Heart right ventricle (tissue), 16 donors: ENCODE measurements around the gene HOXA3. TPM values are rescaled to one million over a fixed set of nuclear protein-coding genes. Genes with fewer than 3 reads are reported as not detected.

Experiments used
- ATAC-seq, 8 donors: fragments of 200-7000 bp; cut with Tn5 transposase; one replicate each; pipeline ENCODE4 v1.9.1; 2020; ENCODE audit warnings: mild to moderate bottlenecking in 8 of 8, moderate library complexity in 8 of 8, moderate number of reproducible peaks in 1 of 8
- DNase-seq, 2 donors: peaks; one replicate each; pipeline ENCODE4 v3.0.0-alpha.2; 2020
- H3K27ac ChIP-seq, 10 donors: fragments of 200-600 bp; sonication (generic) in 2 of 10; one replicate each; pipeline versions ENCODE4 v1.5.0 to v1.8.0; 2020 to 2022; ENCODE audit warnings: mild to moderate bottlenecking in 3 of 10
- H3K27me3 ChIP-seq, 7 donors: fragments of 200-600 bp; one replicate each; pipeline ENCODE4 v1.8.0; 2021 to 2022; ENCODE audit warnings: mild to moderate bottlenecking in 2 of 7
- H3K36me3 ChIP-seq, 9 donors: fragments of 200-600 bp; sonication (generic) in 1 of 9; one replicate each; pipeline versions ENCODE4 v1.5.0 to v1.8.0; 2020 to 2022; ENCODE audit warnings: mild to moderate bottlenecking in 2 of 9
- H3K4me1 ChIP-seq, 9 donors: fragments of 200-600 bp; sonication (generic) in 1 of 9; one replicate each; pipeline versions ENCODE4 v1.5.0 to v1.8.0; 2020 to 2022; ENCODE audit warnings: mild to moderate bottlenecking in 4 of 9
- H3K4me3 ChIP-seq, 10 donors: fragments of 200-600 bp; sonication (generic) in 2 of 10; one replicate each; pipeline versions ENCODE4 v1.5.0 to v1.8.0; 2020 to 2022; ENCODE audit warnings: mild to moderate bottlenecking in 7 of 10, moderate library complexity in 2 of 10
- H3K9me3 ChIP-seq, 11 donors: fragments of 200-600 bp in 10 of 11; sonication (generic) in 2 of 11; one replicate each; pipeline versions ENCODE4 v1.5.0 to v1.8.0; 2013 to 2022; ENCODE audit warnings: mild to moderate bottlenecking in 2 of 11, control low read depth in 1 of 11, moderate library complexity in 1 of 11
- WGBS, 2 donors: extraction: QIAGEN DNeasy Blood & Tissue Kit; methylation state at CpG; one replicate each; pipeline ENCODE4 v1.1.7; 2013; ENCODE audit warnings: inconsistent platforms in 1 of 2; 5-methylcytosine and 5-hydroxymethylcytosine counted together
- intact Hi-C, 10 donors: fragments of 100-400 bp; cut with DNase I; formaldehyde crosslinking; loops; one replicate each; pipeline versions ENCODE4 v1.11.1 to v1.14.2; 2022
- polyA plus RNA-seq, 2 donors: library from polyadenylated mRNA; stranded (reverse); fragments of 200-250 nt; gene quantifications; one replicate each; pipeline ENCODE4 v1.2.3, GENCODE V29; 2013
- total RNA-seq, 10 donors: library from RNA; stranded (reverse); fragmentation: NEBNext Ultra II Directional in 3 of 10; extraction: Animal tissue kit (Norgen Biotek cat#: 25700) in 3 of 10; gene quantifications; one replicate each; pipeline versions ENCODE4 v1.2.1 to v1.2.4, GENCODE V29; 2021 to 2023
- TF ChIP-seq, protein P1 (sequence below), 9 donors: fragments of 200-600 bp; sonication (generic) in 2 of 9; IDR thresholded peaks; one replicate each; pipeline versions ENCODE4 v1.5.0 to v1.8.0; 2021 to 2022; ENCODE audit warnings: antibody characterized with exemption in 9 of 9, mild to moderate bottlenecking in 5 of 9, moderate library complexity in 1 of 9
- donor health status: Arrhythmogenic right ventricular cardiomyopathy.
- donor health status: ischemic (EF 13 %, LVEDD 7.1; RV severe dilation, severe dysfunction).
- donor health status: healthy with polysubstance abuse.
- donor health status: DM: no; HTN: yes; CAD: no.
- donor health status: DM: no; HTN: no; CAD: no.
- donor health status: ischemic (EF 25% LVEDD 6.9; RV normal size, moderate dysfunction).
- donor health status: ischemic (EF 25% LVEDD 5.7; RV mildly dilated, moderate dysfunction).
- donor health status: healthy.
- donor health status: DM: yes; HTN: yes; CAD: no.
- donor health status: Ischemic cardiomyopathy.
- donor health status: ischemic (EF 35%, LVEDD 5.7; RV mildly dilated, moderate dysfunction).
- donor health status: nonischemic (EF 11% LVEDD 7.7; RV severe dilation, severe dysfunction).
- donor health status: DM: yes; HTN: yes; CAD: no.
- donor health status: PGD.
- donor health status: ischemic (EF 29% LVEDD 5.4; RV normal size, mild dysfunction).
- donor health status: nonischemic (EF 23%, LVEDD 6.1; RV moderate dilation, normal function).

Gene HOXA3
- total and polyA plus RNA-seq, 12 donors, result 0.11 to 1.5 (median 0.24) TPM; not detected in 2

DNA sequence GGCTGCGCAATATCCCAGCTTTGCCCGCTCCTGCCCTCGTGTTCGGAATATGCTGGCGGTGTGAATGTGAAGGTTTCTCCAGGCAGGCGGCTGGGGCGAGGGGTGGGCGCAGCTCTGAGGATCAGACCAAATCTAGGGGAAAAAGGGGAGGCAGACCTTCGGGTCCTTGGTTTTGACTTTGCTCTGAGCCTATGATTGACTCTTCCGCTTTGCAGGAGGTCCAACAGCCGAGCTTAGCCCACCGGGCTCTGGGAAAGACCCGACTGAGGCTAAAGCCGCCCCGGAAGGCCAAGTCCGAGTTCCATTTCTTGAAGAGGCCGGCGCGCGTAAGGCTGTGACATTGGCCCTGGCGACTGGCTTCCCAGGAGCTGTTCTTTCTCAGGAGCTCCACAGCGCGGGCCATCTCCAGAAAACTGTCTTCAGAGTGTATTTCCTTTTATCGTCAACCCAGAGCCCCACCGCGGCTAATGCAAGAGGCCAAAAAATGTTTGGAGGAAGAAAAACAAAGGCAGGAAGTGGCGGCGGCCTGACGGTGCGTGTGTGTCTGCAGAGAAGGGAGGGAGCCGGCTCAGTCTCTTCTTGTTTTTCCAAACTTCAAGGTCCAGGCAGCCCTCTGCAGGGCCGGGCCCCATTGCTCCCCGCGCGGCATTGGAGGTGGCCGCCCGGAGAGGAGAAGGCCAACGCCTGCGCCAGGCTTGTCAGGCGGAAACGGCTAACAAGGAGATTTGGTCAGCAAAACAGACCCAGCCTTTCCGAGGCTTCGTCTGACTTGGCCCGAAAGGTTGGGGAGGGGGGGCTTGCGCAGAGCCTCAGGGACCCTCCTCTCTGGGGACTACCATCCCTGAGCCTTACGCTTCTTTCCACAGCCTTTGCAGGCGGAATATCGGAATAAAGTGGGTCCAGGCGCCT lies 36.3 kb upstream of the HOXA3 start:
- no peaks in the 10 kb centered on the region for H3K36me3 ChIP-seq
- no peak for DNase-seq
- no peaks in the 10 kb centered on the region for H3K9me3 ChIP-seq
- TF ChIP-seq, protein P1, sequence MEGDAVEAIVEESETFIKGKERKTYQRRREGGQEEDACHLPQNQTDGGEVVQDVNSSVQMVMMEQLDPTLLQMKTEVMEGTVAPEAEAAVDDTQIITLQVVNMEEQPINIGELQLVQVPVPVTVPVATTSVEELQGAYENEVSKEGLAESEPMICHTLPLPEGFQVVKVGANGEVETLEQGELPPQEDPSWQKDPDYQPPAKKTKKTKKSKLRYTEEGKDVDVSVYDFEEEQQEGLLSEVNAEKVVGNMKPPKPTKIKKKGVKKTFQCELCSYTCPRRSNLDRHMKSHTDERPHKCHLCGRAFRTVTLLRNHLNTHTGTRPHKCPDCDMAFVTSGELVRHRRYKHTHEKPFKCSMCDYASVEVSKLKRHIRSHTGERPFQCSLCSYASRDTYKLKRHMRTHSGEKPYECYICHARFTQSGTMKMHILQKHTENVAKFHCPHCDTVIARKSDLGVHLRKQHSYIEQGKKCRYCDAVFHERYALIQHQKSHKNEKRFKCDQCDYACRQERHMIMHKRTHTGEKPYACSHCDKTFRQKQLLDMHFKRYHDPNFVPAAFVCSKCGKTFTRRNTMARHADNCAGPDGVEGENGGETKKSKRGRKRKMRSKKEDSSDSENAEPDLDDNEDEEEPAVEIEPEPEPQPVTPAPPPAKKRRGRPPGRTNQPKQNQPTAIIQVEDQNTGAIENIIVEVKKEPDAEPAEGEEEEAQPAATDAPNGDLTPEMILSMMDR (IDR thresholded peaks at IDR 0.05), result no peak
- WGBS, 2 donors, result 3 to 5% methylated on average over 49 of the region's 49 CpGs
- H3K27ac ChIP-seq, result no peak overlapping the region
- ATAC-seq, result peak in 4 of 8 donors; percentile 8 to 40 (median 28)
- peak overlapping the region; percentile 5 to 39 (median 20) for H3K4me3 ChIP-seq
- intact Hi-C loops, result no loop called here
- H3K4me1 ChIP-seq, result peaks cover 17 to 65% (median 42%) of the 10 kb centered on the region in 9 donors
- peaks cover 76 to 100% (median 100%) of the 10 kb centered on the region in 7 donors for H3K27me3 ChIP-seq

DNA sequence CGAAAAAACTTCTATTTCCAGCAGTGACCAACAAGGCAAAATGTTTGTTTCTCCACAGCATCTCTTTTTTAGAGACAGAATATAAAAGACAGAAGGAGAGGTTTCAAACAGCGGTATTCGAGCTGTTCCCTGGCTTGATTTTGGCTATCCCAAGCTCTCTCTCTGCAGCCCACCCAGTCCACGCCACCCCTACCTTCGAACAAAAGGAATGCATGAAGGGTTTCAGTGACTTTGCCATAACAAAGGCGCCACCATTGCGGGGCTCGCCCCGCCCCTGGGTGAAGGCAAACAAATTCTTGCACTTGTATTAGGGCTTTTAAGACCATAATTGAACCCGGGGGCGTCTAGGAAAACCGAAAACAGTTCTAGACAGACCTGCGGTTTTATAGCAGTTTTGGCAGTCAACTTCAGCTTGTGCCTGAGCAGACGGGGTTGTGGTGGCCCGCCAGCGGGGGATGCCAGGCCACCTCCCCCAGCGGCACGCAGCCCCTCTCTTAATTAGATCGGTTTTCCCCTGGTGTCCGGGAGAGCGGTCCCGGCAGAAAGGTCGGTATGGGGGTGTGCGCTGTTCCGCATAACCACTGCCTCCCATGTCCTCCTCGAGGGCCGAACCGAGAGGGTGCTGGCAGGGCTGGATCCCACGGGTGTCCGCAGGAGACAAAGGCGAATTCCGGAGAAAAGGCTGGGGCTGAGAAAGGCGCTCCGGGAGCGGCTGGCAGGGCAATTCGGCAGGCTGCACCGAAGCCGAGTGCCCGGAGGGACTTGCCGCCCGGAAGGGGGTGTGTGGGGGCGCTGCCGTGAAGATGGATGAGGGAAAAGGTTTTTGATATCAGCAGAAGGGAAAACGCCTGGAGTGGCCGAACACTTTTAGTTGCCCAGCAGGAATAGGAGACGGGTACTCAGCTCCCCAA lies 35.3 kb upstream of the HOXA3 start:
- ATAC-seq, result no peak
- Histone ChIP-seq H3K9me3 (no peaks in the 10 kb centered on the region), H3K36me3 (no peaks in the 10 kb centered on the region), H3K4me3 (peak overlapping the region in 5 of 10 donors; percentile 8 to 39 (median 23)), H3K27ac (no peak overlapping the region), H3K27me3 (peaks cover 75 to 100% (median 100%) of the 10 kb centered on the region in 7 donors), H3K4me1 (peaks cover 12 to 64% (median 40%) of the 10 kb centered on the region in 9 donors)
- intact Hi-C loops, result no loop called here
- TF ChIP-seq, protein P1 (IDR thresholded peaks at IDR 0.05), result no peak
- WGBS, 2 donors, result 5 to 7% methylated on average over 46 of the region's 46 CpGs
- no peak for DNase-seq

DNA sequence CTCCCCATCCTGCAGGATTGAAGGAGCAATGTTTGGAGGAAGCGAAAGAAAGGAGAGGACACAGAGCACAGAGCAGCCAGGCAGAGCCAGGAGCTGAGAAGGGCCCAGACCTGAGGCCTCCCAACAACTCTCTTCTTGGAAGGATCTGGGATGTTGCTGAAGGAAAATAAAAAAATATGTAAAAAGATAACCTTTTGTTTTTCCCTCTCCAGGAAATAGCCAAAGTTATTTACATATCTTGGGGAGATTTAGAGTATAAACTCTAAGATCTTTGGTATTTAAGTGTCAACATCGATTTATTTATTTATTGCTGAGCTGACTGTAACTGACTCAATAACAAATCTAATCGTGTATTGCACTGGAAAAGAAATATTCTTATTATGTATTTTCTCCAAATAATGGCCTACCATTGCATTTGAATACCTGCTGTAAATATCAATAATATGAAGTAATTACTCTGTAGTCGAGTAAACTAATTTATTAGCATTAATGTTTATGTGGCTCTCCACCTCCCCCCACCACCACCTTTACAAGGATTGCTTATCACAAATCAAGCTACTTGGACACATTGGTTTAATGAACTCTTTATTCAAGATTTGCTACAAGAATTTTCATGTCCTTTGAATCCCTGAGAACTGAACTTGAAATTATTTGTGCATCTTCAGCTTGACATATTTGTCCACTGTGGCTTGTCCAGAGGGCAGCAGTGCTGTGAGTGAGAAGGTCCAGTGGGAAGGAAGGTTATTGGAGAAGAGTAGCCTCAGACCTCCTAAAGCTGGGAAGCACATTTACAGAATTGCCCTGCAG lies 34.5 kb upstream of the HOXA3 start:
- TF ChIP-seq, protein P1 (IDR thresholded peaks at IDR 0.05), result no peak
- WGBS, 2 donors, result 23 to 30% methylated on average over 4 of the region's 4 CpGs
- ATAC-seq (no peak), DNase-seq (no peak)
- no peak overlapping the region for H3K4me3 ChIP-seq
- H3K4me1 ChIP-seq, result peaks cover 8 to 56% (median 36%) of the 10 kb centered on the region in 9 donors
- no peaks in the 10 kb centered on the region for H3K9me3 ChIP-seq
- H3K27ac ChIP-seq, result no peak overlapping the region
- peaks cover 73 to 100% (median 100%) of the 10 kb centered on the region in 7 donors for H3K27me3 ChIP-seq
- intact Hi-C loops, result no loop called here
- no peaks in the 10 kb centered on the region for H3K36me3 ChIP-seq
